ENCODE results near the gene CACNG4. TPM values are rescaled to one million over a fixed set of nuclear protein-coding genes. Genes with fewer than 3 reads are reported as not detected.

The CACNG4 gene
- total RNA-seq, 1 experiment from 2014 or later = not detected

- POLR2A ChIA-PET = no interaction called here
- Histone ChIP-seq H3K36me3 (ENCODE audit: control insufficient read depth in 1 of 2, insufficient read depth in 2 of 2, low read length in 2 of 2) (no peaks in the 10 kb centered on the region), H3K79me2 (ENCODE audit: insufficient read depth, low read length) (no peaks in the 10 kb centered on the region), H2AFZ (ENCODE audit: low read depth, low read length, poor library complexity, severe bottlenecking) (no peak overlapping the region), H3K4me3 (replicated peaks in 1 of 2; ENCODE audit: low read depth in 1 of 2, low read length in 2 of 2) (no peak overlapping the region), H3K27ac (ENCODE audit: low read depth, low read length) (no peak overlapping the region), H3K9me2 (ENCODE audit: insufficient read depth) (no peaks in the 10 kb centered on the region), H3K4me2 (ENCODE audit: low read length) (no peak overlapping the region), H3K9me3 (ENCODE audit: control insufficient read depth in 1 of 2, insufficient read depth in 1 of 2, low read depth in 1 of 2, low read length in 2 of 2) (peaks cover 11 to 13% of the 10 kb centered on the region in 2 experiments; a peak in 1 of 4 replicates), H3K4me1 (ENCODE audit: control insufficient read depth in 1 of 2, insufficient read depth in 2 of 2, low read length in 2 of 2) (no peaks in the 10 kb centered on the region), H3K27me3 (ENCODE audit: insufficient read depth, low read length) (no peaks in the 10 kb centered on the region), H4K20me1 (ENCODE audit: insufficient read depth) (no peaks in the 10 kb centered on the region), H3K9ac (ENCODE audit: low read length) (no peak overlapping the region)
- CTCF ChIA-PET = no interaction called here
- ATAC-seq (no peak), DNase-seq (ENCODE audit: low read depth, low spot score) (no peak)
- intact Hi-C loops (cut with micrococcal nuclease) = no loop called here
- RAD21 ChIA-PET (ENCODE audit: low non-redundant PET in 1 of 2, low total read pairs in 2 of 2, uncharacterized antibody in 2 of 2, unreplicated experiment in 2 of 2) = no interaction called here
- no TSS peak for BruUV-seq (replicated peaks)
- TF ChIP-seq ZBTB33 (IDR thresholded peaks at IDR 0.05; ENCODE audit: extremely low read depth, insufficient replicate concordance, low read length) = no peak
- no peak for TF ChIP-seq FOSL1 (IDR thresholded peaks at IDR 0.05; ENCODE audit: low read depth)
- TF ChIP-seq TCF7L2 (IDR thresholded peaks at IDR 0.05; ENCODE audit: borderline replicate concordance, extremely low read depth, insufficient read depth, insufficient read length) = no peak
- TF ChIP-seq ZNF274 (IDR thresholded peaks at IDR 0.05; ENCODE audit: low read depth, low read length) = no peak
- TF ChIP-seq SIN3A (IDR thresholded peaks at IDR 0.05; ENCODE audit: low read depth) = no peak
- TF ChIP-seq SRF (IDR thresholded peaks at IDR 0.05; ENCODE audit: low read depth) = no peak
These were observed 86.1 kb downstream of the CACNG4 start for GRCh38 chr17:67050471-67051154.

GRCh38 chr17:67051155-67051538 is 86.6 kb downstream of the CACNG4 start:
- no peak overlapping the region for H3K27ac ChIP-seq (ENCODE audit: low read depth, low read length)
- no peak overlapping the region for H3K9ac ChIP-seq (ENCODE audit: low read length)
- TF ChIP-seq EGR1 (IDR thresholded peaks at IDR 0.05; ENCODE audit: low read depth) (no peak), YY1 (IDR thresholded peaks at IDR 0.05; ENCODE audit: extremely low read depth, insufficient replicate concordance, low read depth, low read length) (no peak), ZNF274 (IDR thresholded peaks at IDR 0.05; ENCODE audit: low read depth, low read length) (no peak), CEBPB (IDR thresholded peaks at IDR 0.05; ENCODE audit: low read depth) (no peak), MAX (IDR thresholded peaks at IDR 0.05) (no peak), SIN3A (IDR thresholded peaks at IDR 0.05; ENCODE audit: low read depth) (no peak), EZH2phosphoT487 (IDR thresholded peaks at IDR 0.05; ENCODE audit: borderline replicate concordance) (no peak), ZBTB33 (IDR thresholded peaks at IDR 0.05; ENCODE audit: extremely low read depth, insufficient replicate concordance, low read length) (no peak), FOSL1 (IDR thresholded peaks at IDR 0.05; ENCODE audit: low read depth) (no peak)
- POLR2A ChIA-PET = no interaction called here
- H3K79me2 ChIP-seq (ENCODE audit: insufficient read depth, low read length) = no peaks in the 10 kb centered on the region
- H3K4me2 ChIP-seq (ENCODE audit: low read length) = no peak overlapping the region
- no peaks in the 10 kb centered on the region for H3K9me2 ChIP-seq (ENCODE audit: insufficient read depth)
- no peak overlapping the region for H3K4me3 ChIP-seq (replicated peaks in 1 of 2; ENCODE audit: low read depth in 1 of 2, low read length in 2 of 2)
- H3K36me3 ChIP-seq (ENCODE audit: control insufficient read depth in 1 of 2, insufficient read depth in 2 of 2, low read length in 2 of 2) = no peaks in the 10 kb centered on the region
- DNase-seq (ENCODE audit: low read depth, low spot score) (no peak), ATAC-seq (no peak)
- no peaks in the 10 kb centered on the region for H3K4me1 ChIP-seq (ENCODE audit: control insufficient read depth in 1 of 2, insufficient read depth in 2 of 2, low read length in 2 of 2)
- no peaks in the 10 kb centered on the region for H4K20me1 ChIP-seq (ENCODE audit: insufficient read depth)
- H3K9me3 ChIP-seq (ENCODE audit: control insufficient read depth in 1 of 2, insufficient read depth in 1 of 2, low read depth in 1 of 2, low read length in 2 of 2) = peaks cover 11 to 13% of the 10 kb centered on the region in 2 experiments; a peak in 1 of 4 replicates
- no peak overlapping the region for H2AFZ ChIP-seq (ENCODE audit: low read depth, low read length, poor library complexity, severe bottlenecking)
- BruUV-seq (replicated peaks) = no TSS peak
- RAD21 ChIA-PET (ENCODE audit: low non-redundant PET in 1 of 2, low total read pairs in 2 of 2, uncharacterized antibody in 2 of 2, unreplicated experiment in 2 of 2) = no interaction called here
- CTCF ChIA-PET = no interaction called here
- intact Hi-C loops (cut with micrococcal nuclease) = no loop called here
- no peaks in the 10 kb centered on the region for H3K27me3 ChIP-seq (ENCODE audit: insufficient read depth, low read length)

All from HCT116 (cell line).